HL-60 (cell line): Measurements from ENCODE around the gene NAV2.

ENCODE experiments used
- DNase-seq, 2 experiments: peaks; one replicate each; pipeline ENCODE4 v3.0.0-alpha.2; 2010 to 2020; ENCODE audit warnings: low read depth in 1 of 2, low spot score in 1 of 2
- H3K27ac ChIP-seq: fragments of 250-450 bp; sonication (Bioruptor Pico); replicated peaks from 2 replicates; pipeline ENCODE4 v1.5.1; 2020; ENCODE audit warnings: mild to moderate bottlenecking, moderate library complexity
- H3K27me3 ChIP-seq: fragments of 250-450 bp; sonication (Bioruptor Pico); 2 replicates; pipeline ENCODE4 v1.5.1; 2021; ENCODE audit warnings: mild to moderate bottlenecking, moderate library complexity; ENCODE audit not compliant: insufficient read depth, poor library complexity, severe bottlenecking
- H3K4me3 ChIP-seq: replicated peaks from 2 replicates; pipeline ENCODE4 v1.5.1; 2011; ENCODE audit warnings: mild to moderate bottlenecking, control low read depth, low read length; ENCODE audit not compliant: insufficient read depth
- GABPA ChIP-seq: IDR thresholded peaks from 2 replicates; pipeline ENCODE4 v1.6.1; 2012; ENCODE audit warnings: low read depth
- POLR2AphosphoS5 ChIP-seq: IDR thresholded peaks from 2 replicates; pipeline ENCODE4 v1.6.1; 2012; ENCODE audit warnings: low read depth
- SPI1 ChIP-seq: IDR thresholded peaks from 2 replicates; pipeline ENCODE4 v1.6.1; 2012; ENCODE audit warnings: low read depth, mild to moderate bottlenecking, borderline replicate concordance
- TF ChIP-seq, protein P1 (sequence below): IDR thresholded peaks from one replicate; pipeline ENCODE4 v1.5.1; 2011; ENCODE audit warnings: low read length, control low read depth, inconsistent platforms; ENCODE audit not compliant: insufficient read depth
- TF ChIP-seq, protein P2 (sequence below): IDR thresholded peaks from 2 replicates; pipeline ENCODE4 v1.6.1; 2012; ENCODE audit warnings: low read depth; ENCODE audit not compliant: insufficient replicate concordance

The NAV2 gene

DNA sequence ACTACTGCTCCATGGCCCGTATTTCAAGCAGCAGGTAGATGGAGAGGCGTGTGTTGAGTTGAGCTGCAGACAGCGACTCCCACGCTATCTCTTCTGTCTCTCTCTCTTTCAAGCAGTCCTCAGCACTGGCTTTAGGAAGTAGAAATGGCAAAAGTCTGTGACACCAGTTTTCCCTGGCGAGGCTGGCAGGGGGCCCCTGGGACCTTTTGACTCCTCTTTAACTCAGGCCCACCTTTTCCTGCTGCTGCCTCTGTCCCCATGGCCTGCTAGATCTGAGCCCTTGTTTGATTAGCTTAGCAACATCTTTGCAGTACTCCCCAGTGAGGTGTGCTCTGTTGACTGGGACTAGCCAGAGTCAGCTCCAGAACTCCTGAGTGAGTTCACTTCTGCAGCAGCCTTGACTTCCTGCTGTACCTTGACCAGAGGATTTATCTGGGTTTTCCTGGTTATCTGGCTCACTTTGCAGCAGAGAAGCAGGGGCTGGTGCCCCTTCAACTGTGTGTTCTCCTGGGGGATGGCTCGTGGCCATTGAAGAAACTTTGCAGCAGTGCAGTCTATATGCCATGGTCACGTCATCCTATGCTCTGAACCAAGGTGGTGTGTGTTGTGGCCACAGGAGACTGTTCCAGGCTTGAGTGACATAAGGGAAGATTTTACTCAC lies 263.8 kb downstream of the NAV2 start:
- Histone ChIP-seq H3K27me3 (no peaks in the 10 kb centered on the region), H3K27ac (no peak overlapping the region), H3K4me3 (no peak overlapping the region)
- DNase-seq = no peak
- TF ChIP-seq POLR2AphosphoS5 (no peak), SPI1 (no peak), GABPA (no peak)
- TF ChIP-seq, protein P1, sequence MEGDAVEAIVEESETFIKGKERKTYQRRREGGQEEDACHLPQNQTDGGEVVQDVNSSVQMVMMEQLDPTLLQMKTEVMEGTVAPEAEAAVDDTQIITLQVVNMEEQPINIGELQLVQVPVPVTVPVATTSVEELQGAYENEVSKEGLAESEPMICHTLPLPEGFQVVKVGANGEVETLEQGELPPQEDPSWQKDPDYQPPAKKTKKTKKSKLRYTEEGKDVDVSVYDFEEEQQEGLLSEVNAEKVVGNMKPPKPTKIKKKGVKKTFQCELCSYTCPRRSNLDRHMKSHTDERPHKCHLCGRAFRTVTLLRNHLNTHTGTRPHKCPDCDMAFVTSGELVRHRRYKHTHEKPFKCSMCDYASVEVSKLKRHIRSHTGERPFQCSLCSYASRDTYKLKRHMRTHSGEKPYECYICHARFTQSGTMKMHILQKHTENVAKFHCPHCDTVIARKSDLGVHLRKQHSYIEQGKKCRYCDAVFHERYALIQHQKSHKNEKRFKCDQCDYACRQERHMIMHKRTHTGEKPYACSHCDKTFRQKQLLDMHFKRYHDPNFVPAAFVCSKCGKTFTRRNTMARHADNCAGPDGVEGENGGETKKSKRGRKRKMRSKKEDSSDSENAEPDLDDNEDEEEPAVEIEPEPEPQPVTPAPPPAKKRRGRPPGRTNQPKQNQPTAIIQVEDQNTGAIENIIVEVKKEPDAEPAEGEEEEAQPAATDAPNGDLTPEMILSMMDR = no peak
- TF ChIP-seq, protein P2, sequence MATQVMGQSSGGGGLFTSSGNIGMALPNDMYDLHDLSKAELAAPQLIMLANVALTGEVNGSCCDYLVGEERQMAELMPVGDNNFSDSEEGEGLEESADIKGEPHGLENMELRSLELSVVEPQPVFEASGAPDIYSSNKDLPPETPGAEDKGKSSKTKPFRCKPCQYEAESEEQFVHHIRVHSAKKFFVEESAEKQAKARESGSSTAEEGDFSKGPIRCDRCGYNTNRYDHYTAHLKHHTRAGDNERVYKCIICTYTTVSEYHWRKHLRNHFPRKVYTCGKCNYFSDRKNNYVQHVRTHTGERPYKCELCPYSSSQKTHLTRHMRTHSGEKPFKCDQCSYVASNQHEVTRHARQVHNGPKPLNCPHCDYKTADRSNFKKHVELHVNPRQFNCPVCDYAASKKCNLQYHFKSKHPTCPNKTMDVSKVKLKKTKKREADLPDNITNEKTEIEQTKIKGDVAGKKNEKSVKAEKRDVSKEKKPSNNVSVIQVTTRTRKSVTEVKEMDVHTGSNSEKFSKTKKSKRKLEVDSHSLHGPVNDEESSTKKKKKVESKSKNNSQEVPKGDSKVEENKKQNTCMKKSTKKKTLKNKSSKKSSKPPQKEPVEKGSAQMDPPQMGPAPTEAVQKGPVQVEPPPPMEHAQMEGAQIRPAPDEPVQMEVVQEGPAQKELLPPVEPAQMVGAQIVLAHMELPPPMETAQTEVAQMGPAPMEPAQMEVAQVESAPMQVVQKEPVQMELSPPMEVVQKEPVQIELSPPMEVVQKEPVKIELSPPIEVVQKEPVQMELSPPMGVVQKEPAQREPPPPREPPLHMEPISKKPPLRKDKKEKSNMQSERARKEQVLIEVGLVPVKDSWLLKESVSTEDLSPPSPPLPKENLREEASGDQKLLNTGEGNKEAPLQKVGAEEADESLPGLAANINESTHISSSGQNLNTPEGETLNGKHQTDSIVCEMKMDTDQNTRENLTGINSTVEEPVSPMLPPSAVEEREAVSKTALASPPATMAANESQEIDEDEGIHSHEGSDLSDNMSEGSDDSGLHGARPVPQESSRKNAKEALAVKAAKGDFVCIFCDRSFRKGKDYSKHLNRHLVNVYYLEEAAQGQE = no peak

DNA sequence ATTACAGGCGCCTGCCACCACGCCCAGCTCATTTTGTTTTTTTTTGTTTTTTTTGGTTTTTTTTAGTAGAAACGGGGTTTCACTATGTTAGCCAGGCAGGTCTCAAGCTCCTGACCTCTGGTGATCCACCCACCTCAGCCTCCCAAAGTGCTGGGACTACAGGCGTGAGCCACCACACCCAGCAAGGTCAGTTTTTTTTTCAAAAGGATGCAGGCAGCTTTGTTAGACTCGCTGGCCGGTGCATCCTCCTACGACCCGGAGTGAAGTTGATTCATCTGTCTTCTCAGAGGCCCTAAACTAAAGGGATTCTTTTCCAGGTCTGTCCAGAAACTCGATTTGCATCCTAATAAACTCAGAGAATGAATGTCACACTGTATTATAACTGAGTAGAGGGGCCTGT lies 265.3 kb downstream of the NAV2 start:
- TF ChIP-seq SPI1 (no peak), GABPA (no peak), POLR2AphosphoS5 (no peak)
- TF ChIP-seq, protein P1 = no peak
- TF ChIP-seq, protein P2 = no peak
- H3K4me3 ChIP-seq = no peak overlapping the region
- no peak overlapping the region for H3K27ac ChIP-seq
- DNase-seq = no peak
- no peaks in the 10 kb centered on the region for H3K27me3 ChIP-seq

DNA sequence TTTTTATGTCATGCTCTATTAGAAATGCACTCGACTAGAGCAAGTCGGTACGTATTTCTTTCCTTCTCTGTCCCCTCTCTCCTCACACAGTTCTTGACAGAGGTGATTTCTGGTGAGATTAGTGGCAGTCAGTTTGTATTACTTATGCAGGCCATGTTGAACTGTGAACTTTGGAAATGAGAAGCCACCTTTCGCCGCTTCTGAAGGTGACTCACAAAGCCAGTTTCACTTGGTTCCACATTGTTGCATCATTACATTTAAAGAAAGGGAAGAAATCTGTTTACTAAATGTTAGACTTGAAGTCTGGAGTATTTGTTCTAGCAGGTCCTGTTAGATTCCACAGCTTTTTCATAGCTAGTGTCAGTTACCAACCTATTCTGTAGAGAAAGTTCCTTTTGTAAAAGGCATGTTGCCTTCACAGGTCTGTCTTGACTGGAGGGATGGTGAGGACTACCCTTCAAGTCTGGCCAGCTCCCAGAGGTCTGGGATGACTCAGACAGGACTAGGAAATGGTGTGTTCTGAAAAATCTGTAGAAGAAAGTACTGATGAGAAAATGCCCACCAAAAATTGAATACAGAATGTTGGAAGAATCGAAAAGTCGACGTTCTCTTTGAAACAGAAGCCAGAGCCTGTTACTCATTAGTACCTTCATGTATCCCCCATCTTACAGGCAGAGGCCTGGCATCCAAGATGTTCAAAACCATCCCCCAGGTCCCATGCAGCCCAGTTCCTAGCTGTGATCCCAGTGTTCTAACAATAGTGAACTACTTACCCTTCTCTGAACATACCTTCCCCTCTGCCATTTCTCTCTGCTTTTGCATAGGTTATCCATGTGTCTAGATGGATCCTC lies 266.3 kb downstream of the NAV2 start:
- Histone ChIP-seq H3K27me3 (no peaks in the 10 kb centered on the region), H3K4me3 (no peak overlapping the region), H3K27ac (no peak overlapping the region)
- TF ChIP-seq POLR2AphosphoS5 (no peak), SPI1 (no peak), GABPA (no peak)
- TF ChIP-seq, protein P1 = no peak
- TF ChIP-seq, protein P2 = no peak
- DNase-seq = no peak
